Vagina (tissue), 2 donors: ENCODE results near the gene LRSAM1. TPM values are rescaled to one million over a fixed set of nuclear protein-coding genes. Genes with fewer than 3 reads are reported as not detected.
A peak's percentile ranks its signal among the peaks of the same experiment; 100 is the strongest.

ENCODE experiments used
- DNase-seq, 2 donors: peaks; one replicate each; pipeline ENCODE4 v3.0.0-alpha.2; 2017; ENCODE audit errors: extremely low spot score in 2 of 2
- H3K27ac ChIP-seq: fragments of 200-600 bp; sonication (generic); one replicate; pipeline ENCODE4 v1.5.1; 2019
- H3K27me3 ChIP-seq: fragments of 200-600 bp; sonication (generic); one replicate; pipeline ENCODE4 v1.5.1; 2019
- H3K36me3 ChIP-seq, 2 donors: fragments of 200-600 bp; sonication (generic); one replicate each; pipeline ENCODE4 v1.5.1; 2017 to 2019
- H3K4me1 ChIP-seq: fragments of 200-600 bp; sonication (generic); one replicate; pipeline ENCODE4 v1.5.1; 2019
- H3K4me3 ChIP-seq, 2 donors: fragments of 200-600 bp; sonication (generic); 1 replicate in 1 of 2; 2 replicates in 1 of 2; pipeline ENCODE4 v1.5.1; 2016 to 2019
- H3K9me3 ChIP-seq: fragments of 200-600 bp; sonication (generic); one replicate; pipeline ENCODE4 v1.5.1; 2019
- POLR2A ChIP-seq, 2 donors: fragments of 450-650 bp; IDR thresholded peaks; one replicate each; pipeline ENCODE4 v1.6.1; 2017; ENCODE audit warnings: antibody characterized with exemption in 2 of 2, mild to moderate bottlenecking in 2 of 2, moderate library complexity in 2 of 2
- POLR2AphosphoS5 ChIP-seq, 2 donors: sonication (generic); formaldehyde crosslinking; IDR thresholded peaks; one replicate each; pipeline ENCODE4 v1.9.0; 2017; ENCODE audit warnings: antibody characterized with exemption in 2 of 2, mild to moderate bottlenecking in 2 of 2, low read depth in 1 of 2; ENCODE audit not compliant: insufficient read depth in 1 of 2
- intact Hi-C: fragments of 100-400 bp; cut with DNase I; formaldehyde crosslinking; loops from one replicate; pipeline ENCODE4 v1.15.1; 2023
- total RNA-seq: library from RNA; depleted of rRNA; stranded (reverse); fragments of >200 nt; gene quantifications from one replicate; pipeline ENCODE4 v1.2.3, GENCODE V29; 2016
- TF ChIP-seq, protein P1 (sequence below), 3 experiments: fragments of 450-650 bp in 2 of 3; fragments of 200-600 bp in 1 of 3; sonication (generic) in 1 of 3; IDR thresholded peaks; one replicate each; pipeline ENCODE4 v1.5.1; 2017 to 2019; ENCODE audit warnings: antibody characterized with exemption in 3 of 3, mild to moderate bottlenecking in 2 of 3, moderate library complexity in 2 of 3

The LRSAM1 gene
- total RNA-seq, 1 donor from 2014 or later: 30.0 TPM

DNA sequence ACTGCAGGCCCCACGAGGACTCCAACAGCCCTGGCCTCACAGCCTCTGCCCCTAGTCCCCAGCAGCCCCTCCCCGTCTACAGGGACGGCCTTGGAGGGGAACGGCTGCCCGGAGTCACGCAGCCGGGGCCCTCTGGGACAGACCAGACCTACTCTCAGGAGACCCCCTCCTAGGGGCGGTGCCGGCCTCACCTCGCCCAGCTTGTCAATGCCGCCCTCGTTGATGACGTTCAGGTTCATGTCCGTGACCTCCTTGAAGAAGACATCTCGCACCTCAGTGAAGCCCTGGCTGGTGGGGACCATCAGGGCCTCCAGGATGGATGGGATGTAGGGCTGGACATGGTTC, 58.6 kb downstream of the LRSAM1 start:
- intact Hi-C loops: loop anchor here (10.0 kb wide), 2 partner anchors 225 to 415 kb away; partner anchors contain the start of gene TOR2A
- H3K4me3 ChIP-seq: no peak overlapping the region
- H3K27ac ChIP-seq: no peak overlapping the region
- DNase-seq: no peak
- H3K27me3 ChIP-seq: no peaks in the 10 kb centered on the region
- TF ChIP-seq POLR2A (IDR thresholded peaks at IDR 0.05) (no peak), POLR2AphosphoS5 (IDR thresholded peaks at IDR 0.05; ENCODE audit: insufficient read depth in 1 of 2, low read depth in 1 of 2) (no peak)
- TF ChIP-seq, protein P1, sequence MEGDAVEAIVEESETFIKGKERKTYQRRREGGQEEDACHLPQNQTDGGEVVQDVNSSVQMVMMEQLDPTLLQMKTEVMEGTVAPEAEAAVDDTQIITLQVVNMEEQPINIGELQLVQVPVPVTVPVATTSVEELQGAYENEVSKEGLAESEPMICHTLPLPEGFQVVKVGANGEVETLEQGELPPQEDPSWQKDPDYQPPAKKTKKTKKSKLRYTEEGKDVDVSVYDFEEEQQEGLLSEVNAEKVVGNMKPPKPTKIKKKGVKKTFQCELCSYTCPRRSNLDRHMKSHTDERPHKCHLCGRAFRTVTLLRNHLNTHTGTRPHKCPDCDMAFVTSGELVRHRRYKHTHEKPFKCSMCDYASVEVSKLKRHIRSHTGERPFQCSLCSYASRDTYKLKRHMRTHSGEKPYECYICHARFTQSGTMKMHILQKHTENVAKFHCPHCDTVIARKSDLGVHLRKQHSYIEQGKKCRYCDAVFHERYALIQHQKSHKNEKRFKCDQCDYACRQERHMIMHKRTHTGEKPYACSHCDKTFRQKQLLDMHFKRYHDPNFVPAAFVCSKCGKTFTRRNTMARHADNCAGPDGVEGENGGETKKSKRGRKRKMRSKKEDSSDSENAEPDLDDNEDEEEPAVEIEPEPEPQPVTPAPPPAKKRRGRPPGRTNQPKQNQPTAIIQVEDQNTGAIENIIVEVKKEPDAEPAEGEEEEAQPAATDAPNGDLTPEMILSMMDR (IDR thresholded peaks at IDR 0.05): no peak
- no peaks in the 10 kb centered on the region for H3K9me3 ChIP-seq
- peaks cover 0 to 87% of the 10 kb centered on the region in 2 donors for H3K36me3 ChIP-seq
- no peaks in the 10 kb centered on the region for H3K4me1 ChIP-seq

DNA sequence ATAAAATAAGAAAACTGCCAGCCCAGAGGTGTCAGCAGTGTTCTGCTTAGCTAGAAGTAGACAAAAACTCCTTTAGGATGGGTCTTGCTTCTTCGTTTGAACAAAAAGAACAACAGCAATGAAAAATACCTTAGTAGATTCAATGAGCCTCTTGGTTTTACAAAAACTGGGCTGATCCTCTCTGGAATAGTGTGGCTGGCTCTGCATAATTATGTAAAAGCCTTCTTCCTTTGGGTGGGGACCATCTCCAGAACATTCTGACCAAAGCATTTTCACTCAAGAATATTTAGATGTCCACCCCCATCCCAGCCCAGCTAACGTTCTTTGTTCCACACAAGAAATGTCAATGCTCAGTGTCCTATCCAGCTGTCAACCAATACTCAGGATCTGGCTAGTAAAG, 63.2 kb downstream of the LRSAM1 start:
- H3K4me1 ChIP-seq: peaks cover 17% of the 10 kb centered on the region
- peaks cover 0 to 82% of the 10 kb centered on the region in 2 donors for H3K36me3 ChIP-seq
- H3K27me3 ChIP-seq: no peaks in the 10 kb centered on the region
- DNase-seq: no peak
- no peak overlapping the region for H3K4me3 ChIP-seq
- no peak overlapping the region for H3K27ac ChIP-seq
- no peaks in the 10 kb centered on the region for H3K9me3 ChIP-seq
- no peak for TF ChIP-seq POLR2AphosphoS5 (IDR thresholded peaks at IDR 0.05; ENCODE audit: insufficient read depth in 1 of 2, low read depth in 1 of 2)
- TF ChIP-seq POLR2A (IDR thresholded peaks at IDR 0.05): no peak
- TF ChIP-seq, protein P1 (IDR thresholded peaks at IDR 0.05): no peak
- intact Hi-C loops: no loop called here

DNA sequence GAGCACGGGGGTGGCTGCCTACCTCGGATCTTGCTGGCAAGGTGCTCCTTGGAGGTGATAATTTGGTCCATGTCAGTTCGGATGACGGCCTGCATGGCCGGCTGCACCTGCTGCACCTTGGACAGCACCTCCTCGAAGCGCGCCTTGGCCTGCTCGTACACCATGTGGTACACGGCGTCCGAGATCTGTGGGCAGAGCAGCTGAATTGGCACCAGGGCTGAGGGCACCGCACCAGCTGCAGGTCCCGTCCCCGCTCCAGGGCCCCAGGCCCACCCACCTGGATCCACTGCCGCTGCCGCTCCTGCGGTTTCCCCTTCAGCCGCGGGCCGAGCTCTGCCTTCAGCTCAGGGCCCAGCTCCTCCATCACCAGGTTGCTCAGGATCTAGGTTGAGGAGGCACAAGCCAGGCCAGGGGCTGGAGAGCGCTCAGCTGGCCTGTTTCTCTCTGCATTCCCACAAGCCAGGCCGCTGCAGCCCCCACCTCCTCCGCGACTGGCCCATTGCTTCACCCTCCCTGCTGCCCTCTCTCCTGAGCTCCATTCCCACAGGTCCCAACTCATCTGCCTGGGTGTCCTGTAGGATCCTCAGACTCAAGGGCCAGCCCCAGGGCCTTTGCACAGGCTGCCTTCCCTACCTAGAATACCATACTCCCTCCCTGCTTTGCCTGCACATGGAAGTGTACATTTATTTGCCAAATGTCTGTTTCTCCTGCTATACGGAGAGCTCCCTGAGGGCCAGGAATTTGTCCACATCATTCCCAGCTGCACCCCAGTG, 65.7 kb downstream of the LRSAM1 start:
- Histone ChIP-seq H3K9me3 (no peaks in the 10 kb centered on the region), H3K4me3 (no peak overlapping the region), H3K27me3 (no peaks in the 10 kb centered on the region), H3K27ac (no peak overlapping the region), H3K36me3 (peaks cover 0 to 60% of the 10 kb centered on the region in 2 donors), H3K4me1 (peaks cover 42% of the 10 kb centered on the region)
- no peak for DNase-seq
- intact Hi-C loops: no loop called here
- TF ChIP-seq, protein P1 (IDR thresholded peaks at IDR 0.05): no peak
- TF ChIP-seq POLR2A (IDR thresholded peaks at IDR 0.05): no peak
- TF ChIP-seq POLR2AphosphoS5 (IDR thresholded peaks at IDR 0.05; ENCODE audit: insufficient read depth in 1 of 2, low read depth in 1 of 2): no peak

DNA sequence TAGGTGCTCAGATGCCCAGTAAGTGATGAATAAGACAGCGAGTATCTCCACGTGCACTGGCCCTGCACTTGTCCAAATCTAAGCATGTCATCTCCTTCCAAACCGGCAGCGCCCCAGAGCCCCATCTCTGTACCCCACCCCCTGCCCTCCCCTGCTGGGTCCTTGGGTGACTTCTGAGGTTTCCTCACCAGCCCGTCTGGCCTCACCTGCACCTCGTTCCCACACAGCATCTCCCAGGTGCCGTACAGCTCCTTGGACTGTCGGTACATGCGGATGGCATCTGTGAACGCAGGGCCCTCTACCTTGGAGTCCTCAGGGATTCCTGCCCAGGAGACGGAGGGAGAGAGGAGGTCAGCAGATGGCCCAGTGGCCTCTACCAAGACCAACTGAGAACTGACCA, 66.3 kb downstream of the LRSAM1 start:
- intact Hi-C loops: no loop called here

More for the DNA sequence above, 66.3 kb downstream of the LRSAM1 start:
- H3K36me3 ChIP-seq: peaks cover 0 to 54% of the 10 kb centered on the region in 2 donors
- TF ChIP-seq POLR2A (IDR thresholded peaks at IDR 0.05): no peak
- no peak for TF ChIP-seq POLR2AphosphoS5 (IDR thresholded peaks at IDR 0.05; ENCODE audit: insufficient read depth in 1 of 2, low read depth in 1 of 2)
- TF ChIP-seq, protein P1 (IDR thresholded peaks at IDR 0.05): no peak
- DNase-seq: no peak
- no peaks in the 10 kb centered on the region for H3K27me3 ChIP-seq
- peak overlapping the region; percentile 78 for H3K27ac ChIP-seq
- H3K4me3 ChIP-seq: no peak overlapping the region
- peaks cover 48% of the 10 kb centered on the region for H3K4me1 ChIP-seq
- H3K9me3 ChIP-seq: no peaks in the 10 kb centered on the region
